Esophagus squamous epithelium (tissue), 4 donors: ENCODE measurements around the gene FHIP1A.

Experiments used
- CTCF ChIP-seq, 6 experiments: fragments of 450-650 bp in 4 of 6; fragments of 200-600 bp in 2 of 6; sonication (generic) in 2 of 6; IDR thresholded peaks; one replicate each; pipeline ENCODE4 v1.5.1; 2016 to 2019; ENCODE audit warnings: antibody characterized with exemption in 6 of 6, mild to moderate bottlenecking in 4 of 6, moderate library complexity in 4 of 6
- POLR2A ChIP-seq, 4 donors: fragments of 450-650 bp; IDR thresholded peaks; one replicate each; pipeline ENCODE4 v1.6.1; 2017; ENCODE audit warnings: antibody characterized with exemption in 4 of 4, mild to moderate bottlenecking in 4 of 4, moderate library complexity in 3 of 4

GRCh38 chr4:151359576-151359975, 49.4 kb upstream of the FHIP1A start:
- TF ChIP-seq POLR2A (IDR thresholded peaks at IDR 0.05) (no peak), CTCF (IDR thresholded peaks at IDR 0.05) (no peak)
